ENCODE results near the gene ANXA2.
"Not testable (repeated sequence)": the region's sequence is repeated elsewhere in the genome, so short reads cannot be mapped to it uniquely, and the experiment has no call there.

The ANXA2 gene

DNA sequence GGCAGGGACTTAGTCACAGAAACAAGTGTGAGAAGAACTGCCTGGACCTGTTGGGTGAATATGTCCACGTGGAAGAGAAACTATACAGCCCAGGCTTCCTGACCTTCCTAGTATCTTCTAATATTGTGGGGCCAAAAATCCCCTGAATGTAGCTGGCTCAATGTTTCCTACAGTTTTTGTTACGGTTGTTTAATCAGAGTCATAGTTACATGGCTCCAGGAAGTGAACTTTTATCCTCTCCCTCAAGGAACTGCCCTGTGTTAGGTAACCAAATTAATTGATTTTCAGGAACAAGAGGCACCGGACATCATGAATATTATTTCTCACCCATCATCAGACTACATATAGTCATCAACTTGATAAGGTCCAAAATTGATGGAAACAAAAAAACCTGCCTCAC is 59.0 kb downstream of the ANXA2 start:
- DNase-seq: no peak

GRCh38 chr15:60337076-60337475 is 60.7 kb downstream of the ANXA2 start:
- DNase-seq: no peak

DNA sequence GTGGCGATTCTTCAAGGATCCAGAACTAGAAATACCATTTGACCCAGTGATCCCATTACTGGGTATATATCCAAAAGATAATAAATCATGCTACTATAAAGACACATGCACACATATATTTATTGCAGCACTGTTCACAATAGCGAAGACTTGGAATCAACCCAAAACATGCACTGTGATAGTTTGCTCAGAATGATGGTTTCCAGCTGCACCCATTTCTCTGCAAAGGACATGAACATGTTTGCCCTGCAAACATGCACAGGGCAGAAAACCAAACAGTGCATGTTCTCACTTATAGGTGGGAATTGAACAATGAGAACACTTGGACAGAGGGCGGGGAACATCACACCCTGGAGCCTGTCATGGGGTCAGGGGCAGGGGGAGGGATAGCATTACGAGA is 62.5 kb downstream of the ANXA2 start:
- not testable (repeated sequence) for DNase-seq

DNA sequence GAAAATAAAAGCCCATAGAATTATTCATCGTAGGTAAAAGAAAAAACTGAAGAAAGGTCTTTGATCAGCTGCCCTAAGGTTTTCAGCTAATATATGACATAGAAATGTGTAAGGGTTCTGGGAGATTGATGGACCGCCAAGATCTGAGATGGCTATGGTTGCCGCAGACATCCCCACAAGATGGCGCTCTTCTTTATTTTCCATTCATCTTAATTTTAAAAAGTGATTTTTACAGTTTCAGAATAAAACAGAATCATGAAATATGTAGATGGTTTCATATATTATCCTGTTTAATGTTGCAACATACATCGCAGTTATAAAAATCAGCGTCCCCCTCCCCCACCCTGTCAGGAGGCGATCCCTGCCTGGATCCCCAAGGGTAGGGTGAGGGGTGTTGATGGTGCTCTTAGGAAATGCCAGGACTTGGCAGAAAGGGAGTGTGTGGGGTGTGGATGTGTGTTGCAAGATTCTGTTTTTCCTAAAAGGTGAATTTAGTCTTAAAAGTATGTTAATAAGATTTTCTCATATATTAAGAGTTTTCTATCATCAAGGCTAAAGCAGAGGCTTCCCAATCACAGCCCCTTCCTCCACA is 68.8 kb downstream of the ANXA2 start:
- peak in 1 of 2 experiments; percentile 32 for DNase-seq

- peak; percentile 37 to 75 for DNase-seq
Measured at GRCh38 chr15:60326824-60327654, 70.7 kb downstream of the ANXA2 start.

DNA sequence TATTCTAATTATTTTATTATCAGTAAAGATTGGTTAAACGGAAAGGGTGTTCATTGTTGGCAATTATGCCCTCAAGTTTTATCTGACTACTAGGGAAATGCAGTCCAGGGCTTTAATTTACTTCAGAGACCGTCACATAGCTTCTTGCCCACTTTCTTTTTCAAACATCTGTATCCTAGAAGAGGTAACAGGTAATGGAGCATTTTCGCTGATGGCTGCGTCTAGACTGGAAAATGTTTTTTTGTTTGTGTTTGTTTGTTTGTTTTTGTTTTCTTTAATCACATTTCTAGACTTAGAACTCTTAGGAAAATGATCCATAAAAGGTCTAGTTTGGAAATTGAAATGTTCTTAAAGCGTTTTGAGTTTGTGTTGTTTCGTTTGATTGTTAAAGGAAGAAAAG is 71.4 kb downstream of the ANXA2 start:
- DNase-seq: no peak

DNA sequence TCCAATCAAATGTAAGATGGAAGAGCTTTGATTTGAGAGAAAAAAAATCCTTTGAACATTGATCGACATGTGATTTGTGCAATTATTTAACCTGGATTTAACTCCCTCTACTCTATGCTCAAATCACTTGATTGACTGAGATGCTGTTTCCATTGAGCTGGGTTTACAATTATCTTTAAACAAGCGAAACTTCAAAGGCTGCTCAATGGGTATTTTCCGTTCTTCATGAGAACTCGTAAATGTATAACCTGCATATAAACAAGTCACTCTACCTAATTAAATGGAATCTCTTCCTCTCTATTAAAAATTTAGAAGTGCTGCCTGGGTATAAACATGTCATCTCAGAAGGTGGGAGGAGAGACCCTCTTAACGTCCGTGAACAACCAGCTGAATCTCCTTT is 71.9 kb downstream of the ANXA2 start:
- DNase-seq: no peak

DNA sequence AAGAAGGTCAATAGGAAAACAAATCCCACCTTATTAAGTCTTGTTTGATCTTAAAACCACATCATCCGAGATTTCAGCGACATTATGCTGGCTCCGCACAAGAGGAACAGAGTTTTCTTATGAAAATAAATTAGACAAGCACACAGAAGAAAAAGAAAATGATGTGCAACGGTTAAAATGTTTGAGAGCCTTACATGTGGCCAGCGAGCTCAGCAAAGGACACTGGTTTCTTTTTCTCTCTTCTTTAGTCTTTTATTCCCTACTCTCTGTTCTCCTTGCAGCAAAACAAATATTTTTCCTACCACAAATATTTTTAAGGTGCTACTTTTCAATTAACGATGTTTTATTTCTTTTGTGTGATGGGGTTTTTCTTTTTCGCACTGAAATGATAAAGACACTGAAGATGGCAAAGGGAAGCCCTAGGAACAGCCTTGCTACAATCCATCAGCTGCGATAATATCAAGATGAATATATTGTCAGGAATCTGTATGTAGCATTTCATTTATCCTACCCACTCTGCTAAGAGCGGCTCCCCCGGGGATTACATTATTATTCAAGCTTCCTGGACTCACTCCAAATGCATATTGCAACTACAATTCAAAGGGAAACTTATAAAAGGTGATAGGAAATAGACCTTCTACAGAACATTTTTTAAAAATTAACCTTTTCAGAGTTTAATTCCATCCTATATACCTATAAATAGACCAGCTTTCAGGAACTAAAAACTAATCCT is 72.9 kb downstream of the ANXA2 start:
- peak in 1 of 2 experiments; percentile 48 for DNase-seq

DNA sequence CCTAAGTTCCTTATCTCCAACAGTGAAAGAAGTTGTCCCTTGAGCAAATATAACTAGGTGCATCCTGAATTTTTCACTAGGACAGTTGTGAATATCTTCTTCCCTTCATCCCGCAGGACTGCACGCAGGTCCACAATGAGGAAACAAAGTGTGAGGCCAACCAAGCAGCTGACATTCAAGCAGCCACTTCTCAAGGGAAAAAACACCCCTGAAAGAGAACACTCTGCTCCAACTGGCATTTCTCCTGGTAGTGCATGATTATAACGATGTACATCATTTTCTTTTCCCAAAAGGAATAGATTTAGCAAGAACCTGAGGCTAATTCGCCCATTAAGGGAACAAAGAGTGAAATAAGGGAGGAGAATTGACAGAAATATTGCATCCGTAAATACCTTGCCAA is 74.5 kb downstream of the ANXA2 start:
- DNase-seq: no peak

- DNase-seq: no peak
Measured at GRCh38 chr15:60320365-60320764, 77.4 kb downstream of the ANXA2 start.

GRCh38 chr15:60318216-60318867 is 79.4 kb downstream of the ANXA2 start:
- no peak for DNase-seq

- DNase-seq: no peak
Measured at GRCh38 chr15:60316961-60317360, 80.8 kb downstream of the ANXA2 start.

DNA sequence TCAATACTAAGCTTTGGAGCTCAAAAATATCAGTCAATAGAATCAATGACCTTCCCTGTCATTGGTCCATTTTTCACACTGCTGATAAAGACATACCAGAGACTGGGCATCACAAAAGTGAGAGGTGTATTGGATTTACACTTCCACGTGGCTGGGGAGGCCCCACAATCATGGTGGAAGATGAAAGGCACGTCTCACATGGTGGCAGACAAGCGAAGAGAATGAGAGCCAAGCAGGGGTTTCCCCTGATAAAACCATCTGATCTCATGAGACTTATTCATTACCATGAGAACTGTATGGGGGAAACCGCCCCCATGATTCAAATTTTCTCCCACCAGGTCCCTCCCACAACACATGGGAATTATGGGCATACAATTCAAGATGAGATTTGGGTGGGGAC is 81.9 kb downstream of the ANXA2 start:
- no peak for DNase-seq

GRCh38 chr15:60313906-60314305 is 83.9 kb downstream of the ANXA2 start:
- DNase-seq: no peak

GRCh38 chr15:60307034-60307433 is 90.8 kb downstream of the ANXA2 start:
- DNase-seq: no peak

DNA sequence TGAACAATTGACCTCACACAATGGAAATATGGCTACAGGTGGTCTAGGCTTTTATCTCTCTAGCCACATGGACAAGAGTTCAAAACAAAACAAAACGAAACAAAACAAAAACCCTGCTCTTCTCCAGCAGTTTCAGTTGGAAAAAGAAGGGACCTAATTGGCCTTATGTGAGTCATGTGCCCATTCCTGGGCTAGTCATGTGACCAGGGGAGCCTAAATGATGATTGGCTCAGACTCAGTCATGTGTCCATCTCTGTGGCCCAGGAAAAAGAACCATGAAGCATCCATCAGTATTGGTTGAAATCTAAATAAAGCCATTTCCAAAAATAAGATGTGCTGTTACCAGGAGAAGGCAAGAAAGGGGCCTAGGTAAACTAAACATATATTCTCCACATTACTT is 96.8 kb downstream of the ANXA2 start:
- DNase-seq: no peak

- DNase-seq: peak; percentile 80 to 92
Measured at GRCh38 chr15:60299452-60300047, 98.2 kb downstream of the ANXA2 start.

All from NCI-H526 (cell line).